ENCODE results near the gene SH3D19. TPM values are rescaled to one million over a fixed set of nuclear protein-coding genes. Genes with fewer than 3 reads are reported as not detected.

Gene SH3D19
- total RNA-seq, 1 experiment from 2014 or later, result 29.7 TPM

DNA sequence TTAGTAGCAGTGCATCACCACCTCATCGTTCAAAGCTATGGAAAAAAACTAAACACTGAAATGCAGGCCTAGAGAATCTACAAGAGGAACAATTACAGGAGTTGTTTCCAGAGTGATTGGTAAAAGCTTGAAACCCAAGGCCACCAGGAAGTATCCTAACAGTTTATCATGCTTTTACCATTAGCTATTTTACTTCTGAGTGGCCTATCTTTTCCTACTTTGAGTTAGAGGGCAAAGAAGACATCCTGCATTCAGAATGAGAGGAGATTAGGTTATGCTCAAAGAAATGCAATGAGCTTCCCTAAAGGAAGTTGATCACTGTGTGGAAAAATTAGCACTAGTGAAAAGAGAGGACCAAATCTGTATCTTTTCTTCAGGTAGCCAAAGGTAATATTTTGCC lies 118.2 kb downstream of the SH3D19 start:
- Histone ChIP-seq H2BK15ac (ENCODE audit: low read depth, low read length) (no peak overlapping the region), H2BK5ac (ENCODE audit: insufficient read length, low read length) (no peak overlapping the region), H3K56ac (ENCODE audit: insufficient read length, low read depth, low read length) (no peak overlapping the region), H2BK20ac (ENCODE audit: low read depth, low read length, poor library complexity, severe bottlenecking) (no peak overlapping the region), H3K4me2 (ENCODE audit: insufficient read depth, insufficient read length, low read length) (no peak overlapping the region), H3K23ac (ENCODE audit: insufficient read length, low read depth, low read length) (no peak overlapping the region), H3K18ac (ENCODE audit: insufficient read length, low read depth, low read length) (no peak overlapping the region), H4K20me1 (ENCODE audit: control insufficient read depth, insufficient read depth, insufficient read length) (no peaks in the 10 kb centered on the region), H2AFZ (ENCODE audit: low read length) (no peak overlapping the region), H3K27me3 (ENCODE audit: insufficient read depth, low read length) (no peaks in the 10 kb centered on the region), H3K9ac (ENCODE audit: extremely low read depth, insufficient read length, low read length) (no peak overlapping the region), H3K79me1 (ENCODE audit: insufficient read depth, low read depth, low read length, poor library complexity, severe bottlenecking) (no peaks in the 10 kb centered on the region), H3K14ac (ENCODE audit: insufficient read depth, low read length) (no peak overlapping the region), H3T11ph (ENCODE audit: low read length) (no peak overlapping the region), H4K5ac (ENCODE audit: insufficient read length, low read depth, low read length) (no peak overlapping the region), H3K4ac (ENCODE audit: low read depth, low read length) (no peak overlapping the region), H2BK120ac (ENCODE audit: low read depth, low read length, poor library complexity, severe bottlenecking) (no peak overlapping the region), H2AK5ac (ENCODE audit: insufficient read length, low read length) (no peak overlapping the region), H4K91ac (ENCODE audit: insufficient read length, low read depth, low read length) (no peak overlapping the region), H3K27ac (ENCODE audit: insufficient read length, low read depth, low read length) (no peak overlapping the region), H3K23me2 (ENCODE audit: insufficient read length, low read depth, low read length, poor library complexity, severe bottlenecking) (no peaks in the 10 kb centered on the region), H4K8ac (replicated peaks; ENCODE audit: insufficient read length, low read depth, low read length) (no peak overlapping the region), H2BK12ac (ENCODE audit: insufficient read length, low read depth, low read length) (no peak overlapping the region), H3K79me2 (ENCODE audit: insufficient read depth, low read length) (0 out of 2 replicates have a peak, but pooled peaks cover 2% of the 10 kb centered on the region), H3K4me1 (ENCODE audit: insufficient read depth, low read length) (peaks cover 2% of the 10 kb centered on the region), H3K9me3 (ENCODE audit: control insufficient read depth, low read depth, low read length) (no peaks in the 10 kb centered on the region)
- TF ChIP-seq, protein P1, sequence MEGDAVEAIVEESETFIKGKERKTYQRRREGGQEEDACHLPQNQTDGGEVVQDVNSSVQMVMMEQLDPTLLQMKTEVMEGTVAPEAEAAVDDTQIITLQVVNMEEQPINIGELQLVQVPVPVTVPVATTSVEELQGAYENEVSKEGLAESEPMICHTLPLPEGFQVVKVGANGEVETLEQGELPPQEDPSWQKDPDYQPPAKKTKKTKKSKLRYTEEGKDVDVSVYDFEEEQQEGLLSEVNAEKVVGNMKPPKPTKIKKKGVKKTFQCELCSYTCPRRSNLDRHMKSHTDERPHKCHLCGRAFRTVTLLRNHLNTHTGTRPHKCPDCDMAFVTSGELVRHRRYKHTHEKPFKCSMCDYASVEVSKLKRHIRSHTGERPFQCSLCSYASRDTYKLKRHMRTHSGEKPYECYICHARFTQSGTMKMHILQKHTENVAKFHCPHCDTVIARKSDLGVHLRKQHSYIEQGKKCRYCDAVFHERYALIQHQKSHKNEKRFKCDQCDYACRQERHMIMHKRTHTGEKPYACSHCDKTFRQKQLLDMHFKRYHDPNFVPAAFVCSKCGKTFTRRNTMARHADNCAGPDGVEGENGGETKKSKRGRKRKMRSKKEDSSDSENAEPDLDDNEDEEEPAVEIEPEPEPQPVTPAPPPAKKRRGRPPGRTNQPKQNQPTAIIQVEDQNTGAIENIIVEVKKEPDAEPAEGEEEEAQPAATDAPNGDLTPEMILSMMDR (conservative IDR thresholded peaks at IDR 0.05), result no peak
- no peak for DNase-seq
- H3K4me3 Mint-ChIP-seq, result no peak overlapping the region
- no peaks in the 10 kb centered on the region for H3K9me3 Mint-ChIP-seq
- WGBS (ENCODE audit: extremely low coverage, insufficient read length, low lambda C conversion rate), result no CpG with 5 or more reads among the region's 1 CpG
- H3K36me3 Mint-ChIP-seq (ENCODE audit: insufficient read depth in 1 of 3, low read depth in 3 of 3), result no peaks in the 10 kb centered on the region
- H3K4me1 Mint-ChIP-seq, result peaks cover 5 to 8% of the 10 kb centered on the region in 2 experiments; a peak in 3 of 4 replicates
- no peaks in the 10 kb centered on the region for H3K27me3 Mint-ChIP-seq (ENCODE audit: low read depth)
- H3K27ac Mint-ChIP-seq, result no peak overlapping the region; a peak in 1 of 7 replicates

Data from H9 (cell line).